ENCODE data around the gene EZR. TPM values are rescaled to one million over a fixed set of nuclear protein-coding genes. Genes with fewer than 3 reads are reported as not detected.

EZR gene
- total RNA-seq, 1 experiment from 2014 or later: 263 TPM

DNA sequence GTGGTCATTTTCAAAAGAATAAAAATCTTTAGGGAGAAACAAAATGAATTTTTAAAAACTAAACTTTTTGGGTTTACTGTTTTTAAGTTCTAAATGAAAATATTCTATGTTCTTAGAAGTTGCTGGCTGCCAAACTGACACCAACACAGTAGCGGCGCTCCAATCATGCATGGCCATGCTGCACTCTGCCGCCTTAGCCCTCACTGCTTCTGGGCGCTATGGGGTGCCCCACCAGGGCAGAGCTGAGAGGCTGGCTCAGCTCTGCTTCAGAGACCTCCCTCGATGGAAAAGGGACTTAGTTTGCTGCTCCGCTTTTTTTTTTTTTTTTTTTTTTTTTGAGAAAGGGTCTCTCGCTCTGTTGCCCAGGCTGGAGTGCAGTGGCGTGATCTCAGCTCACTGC, 20.9 kb downstream of the EZR start:
- ChIA-PET POLR2A (no interaction called here), CTCF (interaction anchor here (0.6 kb wide), 3 partner anchors 47 to 308 kb away, joined by 4 to 5 read pairs (median 5); no protein-coding TSS in a partner anchor)
- DNase-seq (ENCODE audit: low read depth, low spot score): no peak
- no peaks in the 10 kb centered on the region for H3K27me3 ChIP-seq (ENCODE audit: control insufficient read depth, insufficient read depth, low read length)
- TF ChIP-seq, protein P1, sequence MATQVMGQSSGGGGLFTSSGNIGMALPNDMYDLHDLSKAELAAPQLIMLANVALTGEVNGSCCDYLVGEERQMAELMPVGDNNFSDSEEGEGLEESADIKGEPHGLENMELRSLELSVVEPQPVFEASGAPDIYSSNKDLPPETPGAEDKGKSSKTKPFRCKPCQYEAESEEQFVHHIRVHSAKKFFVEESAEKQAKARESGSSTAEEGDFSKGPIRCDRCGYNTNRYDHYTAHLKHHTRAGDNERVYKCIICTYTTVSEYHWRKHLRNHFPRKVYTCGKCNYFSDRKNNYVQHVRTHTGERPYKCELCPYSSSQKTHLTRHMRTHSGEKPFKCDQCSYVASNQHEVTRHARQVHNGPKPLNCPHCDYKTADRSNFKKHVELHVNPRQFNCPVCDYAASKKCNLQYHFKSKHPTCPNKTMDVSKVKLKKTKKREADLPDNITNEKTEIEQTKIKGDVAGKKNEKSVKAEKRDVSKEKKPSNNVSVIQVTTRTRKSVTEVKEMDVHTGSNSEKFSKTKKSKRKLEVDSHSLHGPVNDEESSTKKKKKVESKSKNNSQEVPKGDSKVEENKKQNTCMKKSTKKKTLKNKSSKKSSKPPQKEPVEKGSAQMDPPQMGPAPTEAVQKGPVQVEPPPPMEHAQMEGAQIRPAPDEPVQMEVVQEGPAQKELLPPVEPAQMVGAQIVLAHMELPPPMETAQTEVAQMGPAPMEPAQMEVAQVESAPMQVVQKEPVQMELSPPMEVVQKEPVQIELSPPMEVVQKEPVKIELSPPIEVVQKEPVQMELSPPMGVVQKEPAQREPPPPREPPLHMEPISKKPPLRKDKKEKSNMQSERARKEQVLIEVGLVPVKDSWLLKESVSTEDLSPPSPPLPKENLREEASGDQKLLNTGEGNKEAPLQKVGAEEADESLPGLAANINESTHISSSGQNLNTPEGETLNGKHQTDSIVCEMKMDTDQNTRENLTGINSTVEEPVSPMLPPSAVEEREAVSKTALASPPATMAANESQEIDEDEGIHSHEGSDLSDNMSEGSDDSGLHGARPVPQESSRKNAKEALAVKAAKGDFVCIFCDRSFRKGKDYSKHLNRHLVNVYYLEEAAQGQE (IDR thresholded peaks at IDR 0.05; ENCODE audit: insufficient read depth in 1 of 2, low read depth in 2 of 2, low read length in 1 of 2): no peak
- TF ChIP-seq SIN3A (IDR thresholded peaks at IDR 0.05; ENCODE audit: borderline replicate concordance, insufficient read depth, low read depth, low read length) (no peak), POLR2AphosphoS5 (IDR thresholded peaks at IDR 0.05; ENCODE audit: low read depth, low read length) (no peak), TCF7L2 (IDR thresholded peaks at IDR 0.05; ENCODE audit: low read depth, low read length) (no peak)
- TF ChIP-seq, protein P2, sequence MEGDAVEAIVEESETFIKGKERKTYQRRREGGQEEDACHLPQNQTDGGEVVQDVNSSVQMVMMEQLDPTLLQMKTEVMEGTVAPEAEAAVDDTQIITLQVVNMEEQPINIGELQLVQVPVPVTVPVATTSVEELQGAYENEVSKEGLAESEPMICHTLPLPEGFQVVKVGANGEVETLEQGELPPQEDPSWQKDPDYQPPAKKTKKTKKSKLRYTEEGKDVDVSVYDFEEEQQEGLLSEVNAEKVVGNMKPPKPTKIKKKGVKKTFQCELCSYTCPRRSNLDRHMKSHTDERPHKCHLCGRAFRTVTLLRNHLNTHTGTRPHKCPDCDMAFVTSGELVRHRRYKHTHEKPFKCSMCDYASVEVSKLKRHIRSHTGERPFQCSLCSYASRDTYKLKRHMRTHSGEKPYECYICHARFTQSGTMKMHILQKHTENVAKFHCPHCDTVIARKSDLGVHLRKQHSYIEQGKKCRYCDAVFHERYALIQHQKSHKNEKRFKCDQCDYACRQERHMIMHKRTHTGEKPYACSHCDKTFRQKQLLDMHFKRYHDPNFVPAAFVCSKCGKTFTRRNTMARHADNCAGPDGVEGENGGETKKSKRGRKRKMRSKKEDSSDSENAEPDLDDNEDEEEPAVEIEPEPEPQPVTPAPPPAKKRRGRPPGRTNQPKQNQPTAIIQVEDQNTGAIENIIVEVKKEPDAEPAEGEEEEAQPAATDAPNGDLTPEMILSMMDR (IDR thresholded peaks at IDR 0.05): no peak
- BruUV-seq (replicated peaks): no TSS peak
- ATAC-seq: no peak
- peaks cover 58% of the 10 kb centered on the region for H3K4me1 ChIP-seq (ENCODE audit: control insufficient read depth, insufficient read depth, low read length)
- in situ Hi-C loops (cut with HindIII; ENCODE audit: low pct_unique_long_range_greater_than_20kb, low sequenced_read_pairs) (no loop called here), intact Hi-C loops (cut with micrococcal nuclease; ENCODE audit: unreplicated experiment) (no loop called here)
- H3K9me3 ChIP-seq (ENCODE audit: control insufficient read depth, insufficient read depth, low read depth, low read length): no peaks in the 10 kb centered on the region
- no peak overlapping the region for H3K4me3 ChIP-seq (ENCODE audit: low read depth in 2 of 2, low read length in 2 of 2)
- H3K36me3 ChIP-seq (ENCODE audit: control insufficient read depth, insufficient read depth, low read length): peaks cover 10% of the 10 kb centered on the region; the same call in 1 of the 2 replicates
- no peak overlapping the region for H3K27ac ChIP-seq (ENCODE audit: low read length)

DNA sequence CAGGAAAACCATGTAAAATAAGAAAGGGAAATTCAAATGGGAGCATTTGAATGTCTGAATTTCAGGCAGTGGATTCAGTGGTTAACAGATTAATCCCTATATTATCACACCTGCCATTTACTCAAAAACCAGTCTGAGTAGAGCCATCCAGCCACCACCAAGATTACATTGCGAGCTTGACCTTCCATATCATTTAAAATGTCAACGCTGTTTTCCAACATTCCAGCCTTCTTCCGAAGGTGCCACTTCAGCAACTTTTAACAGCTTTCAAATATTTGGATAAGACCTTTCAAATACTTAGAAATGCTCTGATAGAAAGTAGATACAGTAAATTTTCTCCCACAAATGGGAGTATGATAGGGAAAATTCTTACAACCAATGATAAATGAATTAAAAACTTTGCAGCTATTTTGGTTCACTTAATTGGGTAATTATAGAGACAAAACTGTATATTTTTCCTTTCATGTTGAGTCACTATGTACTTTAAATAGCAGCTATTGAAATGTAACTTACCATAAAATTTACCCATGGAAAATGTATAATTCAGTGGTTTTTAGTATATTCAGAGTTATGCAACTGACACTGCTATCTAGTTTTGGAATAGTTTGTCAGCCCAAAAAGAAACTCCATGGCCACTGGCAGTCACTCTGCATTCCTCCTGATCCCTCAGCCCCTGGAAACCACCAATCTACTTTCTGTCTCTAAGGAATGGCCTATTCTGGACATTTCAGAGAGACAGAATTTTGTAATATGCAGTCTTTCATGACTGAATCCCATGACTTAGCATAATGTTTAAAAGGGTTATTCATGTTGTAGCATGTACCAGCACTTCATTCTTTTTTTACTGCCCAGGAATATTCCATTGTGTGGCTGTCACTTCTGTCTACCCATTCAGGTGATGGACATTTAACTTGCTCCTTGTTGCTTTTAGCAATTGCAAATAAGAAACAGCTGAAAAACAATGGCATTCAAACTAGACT, 21.5 kb downstream of the EZR start:
- ChIA-PET CTCF (interaction anchor here (0.6 kb wide), 3 partner anchors 47 to 309 kb away, joined by 4 to 5 read pairs (median 5); no protein-coding TSS in a partner anchor), POLR2A (interaction anchor here (0.6 kb wide), 2 partner anchors 10 to 139 kb away, joined by 3 to 10 read pairs; no protein-coding TSS in a partner anchor)
- in situ Hi-C loops (cut with HindIII; ENCODE audit: low pct_unique_long_range_greater_than_20kb, low sequenced_read_pairs): no loop called here
- Histone ChIP-seq H3K36me3 (ENCODE audit: control insufficient read depth, insufficient read depth, low read length) (peaks cover 10% of the 10 kb centered on the region; the same call in 1 of the 2 replicates), H3K4me1 (ENCODE audit: control insufficient read depth, insufficient read depth, low read length) (peaks cover 58% of the 10 kb centered on the region), H3K27ac (ENCODE audit: low read length) (no peak overlapping the region), H3K4me3 (ENCODE audit: low read depth in 2 of 2, low read length in 2 of 2) (no peak overlapping the region), H3K9me3 (ENCODE audit: control insufficient read depth, insufficient read depth, low read depth, low read length) (no peaks in the 10 kb centered on the region), H3K27me3 (ENCODE audit: control insufficient read depth, insufficient read depth, low read length) (no peaks in the 10 kb centered on the region)
- ATAC-seq (no peak), DNase-seq (ENCODE audit: low read depth, low spot score) (no peak)
- no TSS peak for BruUV-seq (replicated peaks)
- TF ChIP-seq, protein P1 (IDR thresholded peaks at IDR 0.05; ENCODE audit: insufficient read depth in 1 of 2, low read depth in 2 of 2, low read length in 1 of 2): no peak
- no peak for TF ChIP-seq POLR2AphosphoS5 (IDR thresholded peaks at IDR 0.05; ENCODE audit: low read depth, low read length)
- no peak for TF ChIP-seq TCF7L2 (IDR thresholded peaks at IDR 0.05; ENCODE audit: low read depth, low read length)
- TF ChIP-seq, protein P2 (IDR thresholded peaks at IDR 0.05): no peak
- TF ChIP-seq SIN3A (IDR thresholded peaks at IDR 0.05; ENCODE audit: borderline replicate concordance, insufficient read depth, low read depth, low read length): no peak
- intact Hi-C loops (cut with micrococcal nuclease; ENCODE audit: unreplicated experiment): no loop called here
